Spleen (tissue), 11 donors: ENCODE measurements around the gene SYNCRIP. TPM values are rescaled to one million over a fixed set of nuclear protein-coding genes. Genes with fewer than 3 reads are reported as not detected.

Source experiments
- DNase-seq: peaks from one replicate; pipeline ENCODE4 v3.0.0-alpha.2; 2020
- H3K27ac ChIP-seq, 8 donors: fragments of 200-600 bp; sonication (generic) in 7 of 8; 1 replicate in 4 of 8; 2 replicates in 4 of 8; pipeline versions ENCODE4 v1.5.0 to v1.8.0; 2016 to 2021; ENCODE audit warnings: inconsistent platforms in 4 of 8, mild to moderate bottlenecking in 4 of 8, moderate library complexity in 1 of 8
- H3K27me3 ChIP-seq, 7 donors: fragments of 200-600 bp; sonication (generic) in 6 of 7; replicated peaks in 1 of 7; 1 replicate in 4 of 7; 2 replicates in 3 of 7; pipeline versions ENCODE4 v1.5.0 to v1.8.0; 2016 to 2021; ENCODE audit warnings: inconsistent platforms in 3 of 7, mild to moderate bottlenecking in 1 of 7
- H3K36me3 ChIP-seq, 6 donors: fragments of 200-600 bp; sonication (generic) in 5 of 6; 1 replicate in 4 of 6; 2 replicates in 2 of 6; pipeline versions ENCODE4 v1.5.0 to v1.8.0; 2016 to 2021; ENCODE audit warnings: inconsistent platforms in 2 of 6
- H3K4me1 ChIP-seq, 6 donors: fragments of 200-600 bp; sonication (generic) in 5 of 6; 1 replicate in 3 of 6; 2 replicates in 3 of 6; pipeline versions ENCODE4 v1.5.0 to v1.8.0; 2016 to 2021; ENCODE audit warnings: inconsistent platforms in 3 of 6
- H3K4me3 ChIP-seq, 8 donors: fragments of 200-600 bp; sonication (generic) in 7 of 8; 1 replicate in 4 of 8; 2 replicates in 4 of 8; pipeline versions ENCODE4 v1.5.0 to v1.8.0; 2016 to 2021; ENCODE audit warnings: inconsistent platforms in 4 of 8, mild to moderate bottlenecking in 4 of 8, moderate library complexity in 2 of 8
- H3K9me3 ChIP-seq, 8 donors: fragments of 200-600 bp; sonication (generic) in 7 of 8; 1 replicate in 4 of 8; 2 replicates in 4 of 8; pipeline versions ENCODE4 v1.5.0 to v1.8.0; 2016 to 2021; ENCODE audit warnings: inconsistent platforms in 4 of 8
- POLR2A ChIP-seq, 3 donors: fragments of 450-650 bp; IDR thresholded peaks; one replicate each; pipeline ENCODE4 v1.5.1; 2017; ENCODE audit warnings: antibody characterized with exemption in 3 of 3, mild to moderate bottlenecking in 1 of 3
- POLR2AphosphoS5 ChIP-seq, 3 donors: sonication (generic); formaldehyde crosslinking; IDR thresholded peaks; one replicate each; pipeline ENCODE4 v1.5.1; 2017; ENCODE audit warnings: antibody characterized with exemption in 3 of 3
- WGBS, 5 donors: extraction: QIAGEN DNeasy Blood & Tissue Kit in 3 of 5; methylation state at CpG; one replicate each; pipeline versions ENCODE4 v1.1.5 to v1.1.7; 2013 to 2018; 5-methylcytosine and 5-hydroxymethylcytosine counted together
- intact Hi-C: fragments of 100-400 bp; cut with DNase I; formaldehyde crosslinking; loops from one replicate; pipeline ENCODE4 v1.15.0; 2023; ENCODE audit warnings: low total_unique reads
- polyA plus RNA-seq, 3 donors: library from polyadenylated mRNA; stranded (reverse); fragments of 200-250 nt; gene quantifications; one replicate each; pipeline ENCODE4 v1.2.1, GENCODE V29; 2013
- total RNA-seq, 7 donors: library from RNA; depleted of rRNA in 3 of 7; stranded (reverse); fragments of >200 nt in 3 of 7; fragmentation: NEBNext Ultra II Directional in 4 of 7; extraction: Animal tissue kit (Norgen Biotek cat#: 25700) in 4 of 7; gene quantifications; one replicate each; pipeline versions ENCODE4 v1.1.0 to v1.2.1, GENCODE V29; 2016 to 2021
- TF ChIP-seq, protein P1 (sequence below), 11 experiments: fragments of 200-600 bp in 7 of 11; fragments of 450-650 bp in 4 of 11; sonication (generic) in 4 of 11; IDR thresholded peaks in 8 of 11; conservative IDR thresholded peaks in 3 of 11; 1 replicate in 7 of 11; 2 replicates in 4 of 11; pipeline versions ENCODE4 v1.4.0 to v1.8.0; 2016 to 2021; ENCODE audit warnings: antibody characterized with exemption in 11 of 11, inconsistent platforms in 4 of 11, mild to moderate bottlenecking in 1 of 11
- donor health status: healthy with polysubstance abuse.
- donor health status: DM: no; HTN: no; CAD: no; lungs with moderate emphysema.
- donor health status: DM: no; HTN: no; CAD: no.
- donor health status: Bipolar disorder and iron deficiency.
- donor health status: healthy.
- donor health status: DM: no; HTN: no; CAD: no.
- donor health status: DM: yes; HTN: yes; CAD: no.

The SYNCRIP gene
- total and polyA plus RNA-seq, 10 donors: 21.2 to 92.1 (median 69.2) TPM

DNA sequence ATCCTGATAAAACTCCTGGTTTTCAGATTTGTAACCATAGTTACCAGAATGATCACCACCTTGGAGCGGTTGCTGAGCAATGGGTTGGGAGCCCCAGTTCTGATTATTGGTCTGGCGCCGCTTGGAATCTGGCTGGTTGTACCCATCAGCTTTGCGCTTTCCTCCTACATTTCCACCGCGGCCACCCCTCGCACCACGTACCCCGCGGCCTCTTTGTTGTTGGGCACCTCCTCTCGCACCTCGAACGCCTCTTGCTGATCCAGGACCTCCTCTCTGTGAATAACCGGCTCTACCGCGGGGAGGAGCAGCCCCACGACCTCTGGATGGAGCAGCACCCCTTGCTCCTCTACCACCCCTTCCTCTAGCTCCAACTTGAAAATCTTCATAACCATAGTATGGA lies 27.9 kb downstream of the SYNCRIP start:
- no peak overlapping the region for H3K27ac ChIP-seq
- intact Hi-C loops: no loop called here
- TF ChIP-seq POLR2AphosphoS5 (IDR thresholded peaks at IDR 0.05) (peak in 2 of 3 donors; percentile 40 to 73), POLR2A (IDR thresholded peaks at IDR 0.05) (no peak)
- 96 to 99% (median 97%) methylated on average over 17 of the region's 17 CpGs for WGBS, 5 donors
- H3K4me3 ChIP-seq: no peak overlapping the region
- H3K4me1 ChIP-seq: no peaks in the 10 kb centered on the region
- H3K9me3 ChIP-seq: no peaks in the 10 kb centered on the region
- H3K27me3 ChIP-seq: no peaks in the 10 kb centered on the region
- peaks cover 2 to 100% (median 78%) of the 10 kb centered on the region in 6 donors for H3K36me3 ChIP-seq
- DNase-seq: no peak

DNA sequence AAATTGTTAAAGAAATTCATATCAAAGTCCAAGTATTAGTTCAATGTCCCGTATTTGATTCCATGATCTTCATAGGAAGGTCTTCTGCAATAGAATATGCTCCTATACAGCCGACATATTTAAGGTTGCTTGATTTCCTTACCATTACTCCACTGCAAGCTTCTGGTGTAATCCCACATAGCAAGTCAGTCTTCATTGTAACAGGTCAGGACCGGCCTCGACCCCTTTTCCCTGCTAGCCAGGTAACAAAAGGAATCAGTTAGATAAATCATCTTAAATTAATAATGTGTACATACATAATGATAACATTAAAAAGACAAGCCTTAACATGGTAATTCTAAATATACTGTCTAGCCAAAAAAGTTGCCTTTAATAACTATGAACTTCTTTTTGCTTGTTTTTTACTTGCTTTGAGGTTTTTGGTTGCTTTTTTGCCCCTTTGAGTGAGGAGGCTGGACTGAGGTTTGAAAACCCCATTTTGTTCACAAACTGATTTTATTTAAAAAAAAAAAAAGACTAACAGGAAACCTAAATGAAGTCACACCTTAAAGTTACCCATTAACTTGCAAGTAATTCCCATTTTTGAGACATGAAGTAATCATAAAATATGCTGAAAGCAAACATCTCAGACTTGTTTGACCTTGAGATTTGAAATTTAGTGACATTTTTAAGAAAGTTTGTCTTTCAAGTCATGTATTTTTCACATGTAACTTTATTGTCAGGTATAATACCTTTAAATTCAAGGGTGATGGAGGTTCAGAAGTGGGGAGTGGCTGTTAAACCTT lies 29.8 kb downstream of the SYNCRIP start:
- WGBS, 5 donors: 89 to 97% (median 94%) methylated on average over 4 of the region's 4 CpGs
- intact Hi-C loops: no loop called here

DNA sequence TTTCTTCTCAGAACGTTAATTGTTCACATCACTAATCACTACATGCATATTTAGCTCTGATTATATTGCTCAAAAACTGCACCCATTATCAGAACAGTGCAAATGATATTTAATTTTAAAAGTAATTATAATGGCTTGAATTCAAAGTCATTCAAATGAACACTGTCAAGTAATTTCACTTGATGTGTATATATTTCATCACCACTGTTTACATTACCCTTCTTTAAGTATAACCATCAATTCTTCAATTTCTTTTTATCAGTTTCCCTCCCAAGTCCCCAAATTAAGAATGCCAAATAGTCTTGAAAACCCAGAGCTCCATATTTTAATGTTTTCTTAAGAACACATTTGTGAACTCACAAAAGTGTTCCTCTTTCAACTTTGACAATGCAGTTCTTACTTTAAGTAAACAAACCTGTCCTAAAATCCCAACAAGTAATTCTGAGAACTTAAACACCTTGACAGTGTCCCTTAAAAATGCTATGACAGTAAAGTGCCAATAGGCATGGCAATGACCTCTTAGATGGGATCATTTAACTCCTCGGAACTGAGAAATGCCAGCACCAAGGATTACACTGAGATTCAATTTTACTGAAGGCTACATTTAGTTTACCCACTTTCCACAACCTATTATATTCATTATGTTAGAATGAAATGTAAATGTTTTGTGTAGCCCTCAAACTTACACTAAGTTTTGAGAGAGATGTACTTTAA lies 32.3 kb downstream of the SYNCRIP start:
- Histone ChIP-seq H3K9me3 (no peaks in the 10 kb centered on the region), H3K4me3 (no peak overlapping the region), H3K36me3 (peaks cover 0 to 94% (median 45%) of the 10 kb centered on the region in 6 donors), H3K4me1 (no peaks in the 10 kb centered on the region), H3K27me3 (no peaks in the 10 kb centered on the region), H3K27ac (no peak overlapping the region)
- TF ChIP-seq POLR2AphosphoS5 (IDR thresholded peaks at IDR 0.05): no peak
- no peak for TF ChIP-seq POLR2A (IDR thresholded peaks at IDR 0.05)
- TF ChIP-seq, protein P1, sequence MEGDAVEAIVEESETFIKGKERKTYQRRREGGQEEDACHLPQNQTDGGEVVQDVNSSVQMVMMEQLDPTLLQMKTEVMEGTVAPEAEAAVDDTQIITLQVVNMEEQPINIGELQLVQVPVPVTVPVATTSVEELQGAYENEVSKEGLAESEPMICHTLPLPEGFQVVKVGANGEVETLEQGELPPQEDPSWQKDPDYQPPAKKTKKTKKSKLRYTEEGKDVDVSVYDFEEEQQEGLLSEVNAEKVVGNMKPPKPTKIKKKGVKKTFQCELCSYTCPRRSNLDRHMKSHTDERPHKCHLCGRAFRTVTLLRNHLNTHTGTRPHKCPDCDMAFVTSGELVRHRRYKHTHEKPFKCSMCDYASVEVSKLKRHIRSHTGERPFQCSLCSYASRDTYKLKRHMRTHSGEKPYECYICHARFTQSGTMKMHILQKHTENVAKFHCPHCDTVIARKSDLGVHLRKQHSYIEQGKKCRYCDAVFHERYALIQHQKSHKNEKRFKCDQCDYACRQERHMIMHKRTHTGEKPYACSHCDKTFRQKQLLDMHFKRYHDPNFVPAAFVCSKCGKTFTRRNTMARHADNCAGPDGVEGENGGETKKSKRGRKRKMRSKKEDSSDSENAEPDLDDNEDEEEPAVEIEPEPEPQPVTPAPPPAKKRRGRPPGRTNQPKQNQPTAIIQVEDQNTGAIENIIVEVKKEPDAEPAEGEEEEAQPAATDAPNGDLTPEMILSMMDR (IDR thresholded peaks at IDR 0.05 in 8 of 11, conservative IDR thresholded peaks at IDR 0.05 in 3 of 11): no peak
- intact Hi-C loops: no loop called here
- WGBS, 5 donors: 88 to 92% (median 90%) methylated on average over 2 of the region's 2 CpGs
- no peak for DNase-seq

More for the DNA sequence above, 29.8 kb downstream of the SYNCRIP start:
- Histone ChIP-seq H3K27me3 (no peaks in the 10 kb centered on the region), H3K4me1 (no peaks in the 10 kb centered on the region), H3K27ac (peak overlapping the region in 1 of 8 donors; percentile 8), H3K36me3 (peaks cover 2 to 100% (median 67%) of the 10 kb centered on the region in 6 donors), H3K9me3 (no peaks in the 10 kb centered on the region), H3K4me3 (no peak overlapping the region)
- DNase-seq: no peak
- no peak for TF ChIP-seq POLR2A (IDR thresholded peaks at IDR 0.05)
- TF ChIP-seq POLR2AphosphoS5 (IDR thresholded peaks at IDR 0.05): no peak
- TF ChIP-seq, protein P1 (IDR thresholded peaks at IDR 0.05 in 8 of 11, conservative IDR thresholded peaks at IDR 0.05 in 3 of 11): no peak

DNA sequence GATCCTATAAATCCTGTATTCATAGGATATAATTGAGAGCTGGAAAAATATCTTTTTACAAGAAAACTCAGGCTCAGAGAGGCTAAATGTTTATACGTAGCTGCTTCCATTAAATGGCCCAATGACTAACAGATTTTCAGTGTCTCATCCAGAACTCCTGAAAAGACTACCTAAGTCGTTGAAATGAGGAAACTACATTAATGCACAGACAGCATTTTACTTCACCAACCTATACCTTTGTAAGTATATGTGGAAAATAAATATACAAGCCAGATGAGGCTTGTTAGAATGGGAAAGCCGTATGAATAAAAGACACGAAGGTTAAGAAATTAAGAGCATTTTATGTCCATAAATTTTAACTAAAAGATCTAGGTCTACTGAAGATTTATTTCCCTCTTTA lies 40.6 kb downstream of the SYNCRIP start:
- H3K4me3 ChIP-seq: no peak overlapping the region
- H3K9me3 ChIP-seq: no peaks in the 10 kb centered on the region
- intact Hi-C loops: no loop called here
- TF ChIP-seq, protein P1 (IDR thresholded peaks at IDR 0.05 in 8 of 11, conservative IDR thresholded peaks at IDR 0.05 in 3 of 11): no peak
- TF ChIP-seq POLR2AphosphoS5 (IDR thresholded peaks at IDR 0.05): no peak
- TF ChIP-seq POLR2A (IDR thresholded peaks at IDR 0.05): no peak
- 81 to 91% (median 87%) methylated on average over 4 of the region's 4 CpGs for WGBS, 5 donors
- H3K27ac ChIP-seq: no peak overlapping the region
- H3K27me3 ChIP-seq: no peaks in the 10 kb centered on the region
- no peaks in the 10 kb centered on the region for H3K4me1 ChIP-seq
- H3K36me3 ChIP-seq: peaks cover 0 to 20% (median 0%) of the 10 kb centered on the region in 6 donors
- DNase-seq: no peak
